GM12878 (cell line): ENCODE measurements around the gene ZMAT3. TPM values are rescaled to one million over a fixed set of nuclear protein-coding genes. Genes with fewer than 3 reads are reported as not detected.
"Not testable (repeated sequence)": the region's sequence is repeated elsewhere in the genome, so short reads cannot be mapped to it uniquely, and the experiment has no call there.

Experiments used
- ATAC-seq: fragments of 200-7000 bp; cut with Tn5 transposase; 3 replicates; pipeline ENCODE4 v1.9.1; 2020; ENCODE audit warnings: mild to moderate bottlenecking, moderate library complexity
- BruUV-seq: library from RNA; stranded (reverse); fragments of 400-500 nt; replicated peaks from 2 replicates; lab custom pipeline; 2021; lab: Mats Ljungman, UMichigan
- CTCF ChIA-PET: fragments of 300-600 bp; sonication (Branson Sonifier 250); formaldehyde crosslinking; extraction: SDS; loops from one replicate; lab custom pipeline; 2021; ENCODE audit warnings: inconsistent platforms; lab: Yijun Ruan, JAX
- POLR2A ChIA-PET: fragments of 350-600 bp; formaldehyde crosslinking; extraction: SDS; loops from one replicate; lab custom pipeline; 2021; ENCODE audit warnings: inconsistent platforms; lab: Charles Lee
- RAD21 ChIA-PET: fragments of 300-600 bp; sonication (Branson Sonifier 250); formaldehyde crosslinking; loops from one replicate; lab custom pipeline; 2023; ENCODE audit warnings: antibody characterized with exemption; ENCODE audit not compliant: unreplicated experiment; lab: Charles Lee
- SMC1A ChIA-PET: fragments of 300-600 bp; sonication (Branson Sonifier 250); formaldehyde crosslinking; loops from one replicate; lab custom pipeline; 2023; ENCODE audit not compliant: unreplicated experiment, uncharacterized antibody; lab: Charles Lee
- DNase-seq: peaks from one replicate; pipeline ENCODE4 v3.0.0-alpha.2; 2011; ENCODE audit warnings: low read depth, low spot score
- FAIRE-seq: peaks from 3 replicates; lab custom pipeline; 2011; peaks lifted over from hg19 to GRCh38; lab: Jason Lieb, UNC
- H2AFZ ChIP-seq: 2 replicates; pipeline ENCODE4 v1.6.0; 2011; ENCODE audit warnings: low read depth, low read length, control low read depth; ENCODE audit not compliant: control insufficient read depth
- H3K27ac ChIP-seq: 2 replicates; pipeline ENCODE4 v1.5.1; 2011; ENCODE audit warnings: control low read depth; ENCODE audit not compliant: control insufficient read depth, insufficient read depth
- H3K27me3 ChIP-seq, 2 experiments: replicated peaks in 1 of 2; 2 replicates each; pipeline versions ENCODE4 v1.6.0 to v1.6.1; 2011; ENCODE audit warnings: low read length in 1 of 2; ENCODE audit not compliant: control insufficient read depth in 2 of 2, insufficient read depth in 2 of 2
- H3K36me3 ChIP-seq, 2 experiments: 2 replicates each; pipeline ENCODE4 v1.5.1; 2011; ENCODE audit warnings: low read length in 1 of 2; ENCODE audit not compliant: control insufficient read depth in 2 of 2, insufficient read depth in 2 of 2
- H3K4me1 ChIP-seq: 2 replicates; pipeline ENCODE4 v1.6.1; 2011; ENCODE audit warnings: mild to moderate bottlenecking, low read length, moderate library complexity, mixed read lengths; ENCODE audit not compliant: control insufficient read depth, insufficient read depth
- H3K4me2 ChIP-seq: 2 replicates; pipeline ENCODE4 v1.6.0; 2011; ENCODE audit warnings: control low read depth; ENCODE audit not compliant: control insufficient read depth, insufficient read depth
- H3K4me3 ChIP-seq: fragments of 200-600 bp; sonication (generic); 2 replicates; pipeline ENCODE4 v1.5.1; 2016
- H3K79me2 ChIP-seq: 2 replicates; pipeline ENCODE4 v1.6.0; 2011; ENCODE audit warnings: low read length; ENCODE audit not compliant: control insufficient read depth, insufficient read depth
- H3K9ac ChIP-seq: 2 replicates; pipeline ENCODE4 v1.8.0; 2011; ENCODE audit warnings: low read length, control low read depth, mixed read lengths; ENCODE audit not compliant: control insufficient read depth, insufficient read depth
- H3K9me3 ChIP-seq: replicated peaks from 3 replicates; pipeline ENCODE4 v1.5.1; 2011; ENCODE audit warnings: mild to moderate bottlenecking, low read length; ENCODE audit not compliant: control insufficient read depth, insufficient read depth
- H4K20me1 ChIP-seq: 2 replicates; pipeline ENCODE4 v1.6.0; 2011; ENCODE audit not compliant: control insufficient read depth, insufficient read depth
- BACH1 ChIP-seq: fragments of 450-650 bp; IDR thresholded peaks from 2 replicates; pipeline ENCODE4 v1.6.1; 2017; ENCODE audit warnings: mild to moderate bottlenecking, borderline replicate concordance
- ETV6 ChIP-seq, 2 experiments: fragments of 450-650 bp in 1 of 2; IDR thresholded peaks in 1 of 2; conservative IDR thresholded peaks in 1 of 2; 2 replicates each; pipeline ENCODE4 v1.6.1; 2014; ENCODE audit warnings: antibody characterized with exemption in 1 of 2, borderline replicate concordance in 1 of 2, low read depth in 1 of 2, mild to moderate bottlenecking in 1 of 2, moderate library complexity in 1 of 2
- GATAD2B ChIP-seq: fragments of 450-650 bp; conservative IDR thresholded peaks from 2 replicates; pipeline ENCODE4 v1.6.1; 2017; ENCODE audit warnings: low read depth, mild to moderate bottlenecking, moderate library complexity
- KLF5 ChIP-seq: fragments of 450-650 bp; IDR thresholded peaks from 2 replicates; pipeline ENCODE4 v1.6.1; 2014; ENCODE audit warnings: mild to moderate bottlenecking; ENCODE audit not compliant: partially characterized antibody
- PML ChIP-seq: IDR thresholded peaks from 2 replicates; pipeline ENCODE4 v1.6.1; 2012; ENCODE audit warnings: low read length, inconsistent platforms
- POLR2A ChIP-seq: IDR thresholded peaks from 2 replicates; pipeline ENCODE4 v1.6.1; 2011; ENCODE audit warnings: low read depth, mild to moderate bottlenecking, low read length
- SMC3 ChIP-seq: IDR thresholded peaks from 2 replicates; pipeline ENCODE4 v1.6.1; 2011; ENCODE audit warnings: low read length, improper control_type of control experiment, borderline replicate concordance
- ZNF274 ChIP-seq: IDR thresholded peaks from one replicate; pipeline ENCODE4 v1.8.0; 2011; ENCODE audit not compliant: insufficient read length, insufficient read depth
- ZNF384 ChIP-seq: IDR thresholded peaks from 2 replicates; pipeline ENCODE4 v1.6.1; 2012; ENCODE audit warnings: low read depth, mild to moderate bottlenecking, low read length, improper control_type of control experiment, borderline replicate concordance
- WGBS: methylation state at CpG from one replicate; pipeline ENCODE4 v1.1.6; 2016; ENCODE audit warnings: low lambda C conversion rate; ENCODE audit not compliant: insufficient replicate concordance, insufficient coverage; ENCODE audit errors: missing lambda C conversion rate; 5-methylcytosine and 5-hydroxymethylcytosine counted together
- in situ Hi-C: fragments of 300-500 bp; cut with MboI; formaldehyde crosslinking; loops from 9 replicates; pipeline ENCODE4 v1.14.3; 2018; ENCODE audit warnings: mixed read lengths
- intact Hi-C: fragments of 100-400 bp; cut with micrococcal nuclease; formaldehyde crosslinking; loops from one replicate; pipeline ENCODE4 v1.14.2; 2022; ENCODE audit not compliant: unreplicated experiment
- polyA plus RNA-seq, 11 experiments: library from polyadenylated mRNA; depleted of rRNA in 4 of 11; unstranded in 6 of 11; stranded (reverse) in 5 of 11; fragments of >200 nt; fragmentation: Nextera tagmentation in 4 of 11; fragmentation: Illumina TruSeq in 1 of 11; extraction: Ambion mirVana in 4 of 11; extraction: Trizol in 1 of 11; gene quantifications; 1 replicate in 1 of 11; 2 replicates in 10 of 11; pipeline versions ENCODE4 v1.2.1 to v1.2.3, GENCODE V29; 2011 to 2016; ENCODE audit warnings: inconsistent platforms in 2 of 11, missing spikeins in 2 of 11, low read depth in 1 of 11
- total RNA-seq, 4 experiments: library from RNA; depleted of rRNA in 3 of 4; stranded (reverse); fragments of >200 nt in 3 of 4; fragmentation: Illumina TruSeq in 1 of 4; extraction: Trizol in 1 of 4; gene quantifications; 2 replicates each; pipeline versions ENCODE4 v1.2.1 to v1.2.3, GENCODE V29; 2013 to 2021
- TF ChIP-seq, protein P1 (sequence below): fragments of 450-650 bp; IDR thresholded peaks from 2 replicates; pipeline ENCODE4 v1.6.1; 2017; ENCODE audit warnings: borderline replicate concordance
- TF ChIP-seq, protein P2 (sequence below): fragments of 450-650 bp; conservative IDR thresholded peaks from 2 replicates; pipeline ENCODE4 v1.6.1; 2017; ENCODE audit warnings: mild to moderate bottlenecking, moderate library complexity
- TF ChIP-seq, protein P3 (sequence below): IDR thresholded peaks from 2 replicates; pipeline ENCODE4 v1.6.1; 2011; ENCODE audit warnings: mild to moderate bottlenecking, low read depth, low read length, moderate library complexity; ENCODE audit not compliant: insufficient replicate concordance

ZMAT3 gene
- total and polyA plus RNA-seq, 10 of the 15 experiments (the other 5 are each of a cell fraction or from before 2014, with no cell fraction given), result 6.2 to 55.9 (median 25.8) TPM

DNA sequence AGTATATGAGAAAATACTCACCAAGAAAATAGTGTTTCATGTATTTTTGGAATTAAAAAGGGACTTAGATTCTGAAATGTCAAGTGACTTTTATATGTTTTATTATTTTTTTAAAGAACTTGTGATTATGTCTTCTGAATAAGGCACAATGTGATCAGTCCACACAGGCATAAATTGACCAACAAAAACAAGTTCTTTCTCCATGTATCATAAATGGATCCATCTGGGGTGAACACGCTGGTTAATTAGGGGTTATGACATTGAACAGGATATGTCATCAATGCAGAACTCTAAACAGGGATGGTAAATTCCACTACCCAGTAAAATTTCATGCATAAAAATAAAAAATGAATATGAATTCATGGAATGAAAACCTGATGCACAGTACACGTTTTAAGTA lies 45.2 kb upstream of the ZMAT3 start (continued):
- TF ChIP-seq KLF5, result no peak

DNA sequence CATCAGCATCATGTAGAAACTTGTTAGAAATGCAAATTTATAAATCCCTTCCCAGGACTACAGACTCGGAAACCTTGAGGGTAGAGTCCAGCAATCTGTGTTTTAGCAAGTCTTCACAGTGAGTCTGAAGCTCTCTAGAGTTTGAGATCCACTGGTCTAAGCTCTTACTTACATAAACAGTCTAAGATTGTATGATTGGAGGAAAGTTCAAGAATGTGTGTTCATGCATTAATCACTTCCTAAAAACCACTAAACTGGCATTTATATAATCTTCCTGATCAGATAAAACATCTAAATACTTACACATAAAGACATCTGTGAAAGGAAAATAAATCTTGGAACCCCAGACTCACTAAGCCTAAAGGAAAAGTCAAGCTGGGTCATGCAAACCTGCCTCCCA lies 43.8 kb upstream of the ZMAT3 start:
- H3K9me3 ChIP-seq, H3K4me3 ChIP-seq, H3K27ac ChIP-seq, intact Hi-C loops, H3K36me3 ChIP-seq, H2AFZ ChIP-seq, CTCF ChIA-PET, FAIRE-seq, H4K20me1 ChIP-seq, H3K79me2 ChIP-seq, H3K4me1 ChIP-seq, ATAC-seq, H3K27me3 ChIP-seq, POLR2A ChIA-PET, in situ Hi-C loops, H3K9ac ChIP-seq, BruUV-seq, H3K4me2 ChIP-seq, DNase-seq: not testable (repeated sequence)
- WGBS, result 5% methylated on average over 1 of the region's 1 CpG
- ChIA-PET SMC1A (interaction anchor here (1.2 kb wide), 1 partner anchor 28 kb away, joined by 3 read pairs; no protein-coding TSS in a partner anchor), RAD21 (interaction anchor here (1.2 kb wide), 1 partner anchor 10 kb away, joined by 4 read pairs; no protein-coding TSS in a partner anchor)

DNA sequence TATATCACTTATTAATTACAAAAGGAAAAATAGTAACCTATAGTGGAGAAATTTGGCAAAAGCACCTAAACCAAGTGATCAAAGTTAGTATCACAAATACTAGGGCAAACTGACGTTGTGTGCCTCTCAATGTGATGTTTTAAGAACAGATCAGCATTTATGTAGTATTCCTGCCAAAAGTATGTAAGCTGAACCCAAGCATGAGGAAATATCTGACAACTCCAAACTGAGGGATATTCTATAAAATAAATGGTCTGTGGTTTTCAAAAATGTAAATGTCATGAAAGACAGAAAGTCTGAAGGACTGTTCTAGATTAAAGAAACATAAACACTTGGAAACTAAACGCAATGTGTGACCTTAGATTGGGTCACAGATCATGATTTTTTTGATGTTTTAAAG lies 42.3 kb upstream of the ZMAT3 start:
- no peaks in the 10 kb centered on the region for H3K36me3 ChIP-seq
- no peak overlapping the region for H3K4me2 ChIP-seq
- no peak for ATAC-seq
- CTCF ChIA-PET, result no interaction called here
- RAD21 ChIA-PET, result no interaction called here
- no peak overlapping the region for H3K9ac ChIP-seq
- FAIRE-seq, result no peak
- intact Hi-C loops (no loop called here), in situ Hi-C loops (no loop called here)
- SMC1A ChIA-PET, result no interaction called here
- BruUV-seq, result no TSS peak
- no peaks in the 10 kb centered on the region for H3K79me2 ChIP-seq
- no peak for DNase-seq
- no peak overlapping the region for H3K4me3 ChIP-seq
- no peaks in the 10 kb centered on the region for H3K4me1 ChIP-seq
- WGBS, result 37% methylated on average over 2 of the region's 2 CpGs
- no peaks in the 10 kb centered on the region; the same call in 2 of the 3 replicates for H3K9me3 ChIP-seq
- POLR2A ChIA-PET, result no interaction called here
- no peak overlapping the region for H2AFZ ChIP-seq
- no peaks in the 10 kb centered on the region for H4K20me1 ChIP-seq
- H3K27me3 ChIP-seq, result no peaks in the 10 kb centered on the region; a peak in 1 of 4 replicates
- no peak overlapping the region for H3K27ac ChIP-seq
- TF ChIP-seq ZNF274 (no peak), GATAD2B (no peak), PML (no peak), ZNF384 (no peak), POLR2A (no peak), BACH1 (no peak), SMC3 (no peak), ETV6 (conservative IDR thresholded peaks at IDR 0.05 in 1 of 2, IDR thresholded peaks at IDR 0.05 in 1 of 2; ENCODE audit: borderline replicate concordance in 1 of 2, low read depth in 1 of 2) (no peak)
- TF ChIP-seq, protein P1, sequence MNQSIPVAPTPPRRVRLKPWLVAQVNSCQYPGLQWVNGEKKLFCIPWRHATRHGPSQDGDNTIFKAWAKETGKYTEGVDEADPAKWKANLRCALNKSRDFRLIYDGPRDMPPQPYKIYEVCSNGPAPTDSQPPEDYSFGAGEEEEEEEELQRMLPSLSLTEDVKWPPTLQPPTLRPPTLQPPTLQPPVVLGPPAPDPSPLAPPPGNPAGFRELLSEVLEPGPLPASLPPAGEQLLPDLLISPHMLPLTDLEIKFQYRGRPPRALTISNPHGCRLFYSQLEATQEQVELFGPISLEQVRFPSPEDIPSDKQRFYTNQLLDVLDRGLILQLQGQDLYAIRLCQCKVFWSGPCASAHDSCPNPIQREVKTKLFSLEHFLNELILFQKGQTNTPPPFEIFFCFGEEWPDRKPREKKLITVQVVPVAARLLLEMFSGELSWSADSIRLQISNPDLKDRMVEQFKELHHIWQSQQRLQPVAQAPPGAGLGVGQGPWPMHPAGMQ, result no peak
- TF ChIP-seq, protein P2, sequence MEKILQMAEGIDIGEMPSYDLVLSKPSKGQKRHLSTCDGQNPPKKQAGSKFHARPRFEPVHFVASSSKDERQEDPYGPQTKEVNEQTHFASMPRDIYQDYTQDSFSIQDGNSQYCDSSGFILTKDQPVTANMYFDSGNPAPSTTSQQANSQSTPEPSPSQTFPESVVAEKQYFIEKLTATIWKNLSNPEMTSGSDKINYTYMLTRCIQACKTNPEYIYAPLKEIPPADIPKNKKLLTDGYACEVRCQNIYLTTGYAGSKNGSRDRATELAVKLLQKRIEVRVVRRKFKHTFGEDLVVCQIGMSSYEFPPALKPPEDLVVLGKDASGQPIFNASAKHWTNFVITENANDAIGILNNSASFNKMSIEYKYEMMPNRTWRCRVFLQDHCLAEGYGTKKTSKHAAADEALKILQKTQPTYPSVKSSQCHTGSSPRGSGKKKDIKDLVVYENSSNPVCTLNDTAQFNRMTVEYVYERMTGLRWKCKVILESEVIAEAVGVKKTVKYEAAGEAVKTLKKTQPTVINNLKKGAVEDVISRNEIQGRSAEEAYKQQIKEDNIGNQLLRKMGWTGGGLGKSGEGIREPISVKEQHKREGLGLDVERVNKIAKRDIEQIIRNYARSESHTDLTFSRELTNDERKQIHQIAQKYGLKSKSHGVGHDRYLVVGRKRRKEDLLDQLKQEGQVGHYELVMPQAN, result no peak
- TF ChIP-seq, protein P3, sequence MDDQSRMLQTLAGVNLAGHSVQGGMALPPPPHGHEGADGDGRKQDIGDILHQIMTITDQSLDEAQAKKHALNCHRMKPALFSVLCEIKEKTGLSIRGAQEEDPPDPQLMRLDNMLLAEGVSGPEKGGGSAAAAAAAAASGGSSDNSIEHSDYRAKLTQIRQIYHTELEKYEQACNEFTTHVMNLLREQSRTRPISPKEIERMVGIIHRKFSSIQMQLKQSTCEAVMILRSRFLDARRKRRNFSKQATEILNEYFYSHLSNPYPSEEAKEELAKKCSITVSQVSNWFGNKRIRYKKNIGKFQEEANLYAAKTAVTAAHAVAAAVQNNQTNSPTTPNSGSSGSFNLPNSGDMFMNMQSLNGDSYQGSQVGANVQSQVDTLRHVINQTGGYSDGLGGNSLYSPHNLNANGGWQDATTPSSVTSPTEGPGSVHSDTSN, result no peak
